Hair follicle dermal papilla cell (primary cell): ENCODE data around the gene PHF14. TPM values are rescaled to one million over a fixed set of nuclear protein-coding genes. Genes with fewer than 3 reads are reported as not detected.

Source experiments
- total RNA-seq: library from RNA; depleted of rRNA; stranded (reverse); fragments of >200 nt; gene quantifications from 2 replicates; pipeline ENCODE4 v1.2.3, GENCODE V29; 2012

PHF14 gene
- 31.9 and 36.3 TPM in 2 replicates for total RNA-seq

DNA sequence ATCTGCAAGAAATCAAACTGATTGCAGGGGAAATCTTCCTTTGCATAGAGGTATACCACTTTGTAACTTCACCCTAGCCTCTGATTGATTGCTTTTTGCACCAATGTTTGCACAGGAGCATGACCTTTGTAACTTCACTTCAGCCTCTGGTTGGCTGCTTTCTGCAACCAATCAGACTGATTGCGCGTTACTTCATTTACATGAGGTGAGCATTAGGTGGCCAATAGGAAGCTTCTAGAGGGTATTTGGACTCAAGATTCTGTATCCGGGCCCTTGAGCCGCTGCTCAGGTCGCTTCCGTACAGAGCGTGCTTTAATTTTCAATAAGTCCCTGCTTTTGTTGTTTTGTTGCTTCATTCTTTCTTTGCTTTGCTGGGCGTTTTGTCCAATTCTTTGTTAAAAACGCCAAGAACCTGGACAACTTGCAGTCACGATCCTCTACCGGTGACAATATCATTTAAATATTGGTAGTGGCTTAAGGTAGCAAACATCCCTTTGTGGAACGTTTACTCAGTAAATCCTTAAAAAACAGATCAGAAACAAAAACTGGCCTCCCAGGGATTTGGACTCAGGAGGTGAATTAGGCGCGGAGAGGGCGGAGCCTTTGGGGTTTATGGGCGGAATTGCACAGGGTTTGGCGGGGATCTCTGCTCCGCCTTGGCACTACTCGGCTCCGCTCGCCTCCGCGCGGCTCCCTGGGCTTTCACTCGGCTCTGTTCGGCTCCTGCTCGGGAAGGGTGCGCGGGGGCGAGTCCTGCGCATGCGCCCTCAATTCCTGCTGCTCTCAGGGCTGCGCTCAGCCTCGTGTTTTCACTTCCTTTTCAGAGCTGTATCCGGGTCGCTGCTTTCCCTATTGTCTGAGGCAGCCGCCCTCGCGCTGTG lies at the start of gene PHF14:
TSS of gene PHF14 (plus strand) at position 812 of the 881 bp plus-strand sequence. CDS start 452 bp downstream, outside the sequence.

